Endothelial cell of umbilical vein (primary cell): ENCODE measurements around the gene MLC1. TPM values are rescaled to one million over a fixed set of nuclear protein-coding genes. Genes with fewer than 3 reads are reported as not detected.

Experiments
- BruUV-seq: library from RNA; stranded (reverse); fragments of 400-500 nt; replicated peaks from 2 replicates; lab custom pipeline; 2021; lab: Mats Ljungman, UMichigan
- CTCF ChIA-PET: fragments of 300-600, 350-600 bp; sonication (Branson Sonifier 250); formaldehyde crosslinking; loops from one replicate; lab custom pipeline; 2021; ENCODE audit warnings: antibody characterized with exemption, inconsistent platforms; lab: Charles Lee
- POLR2A ChIA-PET: fragments of 300-600, 350-600 bp; sonication (Branson Sonifier 250); formaldehyde crosslinking; loops from one replicate; lab custom pipeline; 2021; ENCODE audit warnings: antibody characterized with exemption, inconsistent platforms; lab: Charles Lee
- DNase-seq: peaks from one replicate; pipeline ENCODE4 v3.0.0-alpha.2; 2011; ENCODE audit warnings: low read depth, low spot score
- FAIRE-seq: peaks from 2 replicates; lab custom pipeline; 2011; peaks lifted over from hg19 to GRCh38; lab: Jason Lieb, UNC
- H2AFZ ChIP-seq: 2 replicates; pipeline ENCODE4 v1.6.0; 2012; ENCODE audit warnings: low read depth, low read length, control low read depth, inconsistent platforms
- H3K27ac ChIP-seq: 2 replicates; pipeline ENCODE4 v1.5.1; 2011; ENCODE audit warnings: low read depth, mild to moderate bottlenecking, control low read depth, low read length, moderate library complexity; ENCODE audit not compliant: insufficient read depth
- H3K27me3 ChIP-seq, 2 experiments: 2 replicates each; pipeline versions ENCODE4 v1.6.0 to v1.6.1; 2011; ENCODE audit warnings: low read length in 2 of 2, mixed read lengths in 1 of 2; ENCODE audit not compliant: control insufficient read depth in 2 of 2, insufficient read depth in 2 of 2
- H3K36me3 ChIP-seq, 2 experiments: 2 replicates in 1 of 2; 3 replicates in 1 of 2; pipeline ENCODE4 v1.5.1; 2011; ENCODE audit warnings: low read length in 2 of 2, mild to moderate bottlenecking in 1 of 2, moderate library complexity in 1 of 2; ENCODE audit not compliant: control insufficient read depth in 2 of 2, insufficient read depth in 2 of 2; ENCODE audit errors: extremely low read depth in 1 of 2
- H3K4me1 ChIP-seq: 3 replicates; pipeline ENCODE4 v1.5.1; 2011; ENCODE audit warnings: mild to moderate bottlenecking, low read length; ENCODE audit not compliant: control insufficient read depth, insufficient read depth; ENCODE audit errors: extremely low read depth
- H3K4me2 ChIP-seq: 2 replicates; pipeline ENCODE4 v1.6.1; 2011; ENCODE audit warnings: low read length, control low read depth, mixed read lengths; ENCODE audit not compliant: insufficient read depth
- H3K4me3 ChIP-seq, 3 experiments: fragments of 200-600 bp in 1 of 3; sonication (generic), shearing (Covaris generic) in 1 of 3; replicated peaks in 1 of 3; 2 replicates each; pipeline ENCODE4 v1.5.1; 2011 to 2016; ENCODE audit warnings: control low read depth in 3 of 3, low read length in 3 of 3, mild to moderate bottlenecking in 2 of 3, inconsistent platforms in 1 of 3, low read depth in 1 of 3, moderate library complexity in 1 of 3; ENCODE audit not compliant: insufficient read depth in 1 of 3
- H3K79me2 ChIP-seq: 2 replicates; pipeline ENCODE4 v1.6.0; 2012; ENCODE audit warnings: low read length, inconsistent platforms; ENCODE audit not compliant: control insufficient read depth, insufficient read depth
- H3K9ac ChIP-seq: replicated peaks from 2 replicates; pipeline ENCODE3; 2011; ENCODE audit warnings: low read length, control low read depth; ENCODE audit not compliant: insufficient read depth; ENCODE audit errors: extremely low read depth
- H3K9me1 ChIP-seq: replicated peaks from 3 replicates; pipeline ENCODE4 v1.6.0; 2011; ENCODE audit warnings: mild to moderate bottlenecking, low read length; ENCODE audit not compliant: control insufficient read depth, insufficient read depth; ENCODE audit errors: extremely low read depth
- H3K9me3 ChIP-seq: replicated peaks from 2 replicates; pipeline ENCODE4 v1.5.1; 2012; ENCODE audit warnings: low read length, inconsistent platforms; ENCODE audit not compliant: control insufficient read depth, insufficient read depth
- H4K20me1 ChIP-seq: replicated peaks from 2 replicates; pipeline ENCODE3; 2011; ENCODE audit warnings: mild to moderate bottlenecking, low read length; ENCODE audit not compliant: control insufficient read depth, insufficient read depth; ENCODE audit errors: extremely low read depth
- CTCF ChIP-seq, 2 donors: IDR thresholded peaks; 1 replicate in 1 of 2; 2 replicates in 1 of 2; pipeline ENCODE4 v1.5.1; 2011; ENCODE audit warnings: low read length in 2 of 2, mild to moderate bottlenecking in 2 of 2, moderate library complexity in 2 of 2, control low read depth in 1 of 2, inconsistent platforms in 1 of 2, low read depth in 1 of 2; ENCODE audit not compliant: insufficient read depth in 1 of 2; ENCODE audit errors: extremely low read depth in 1 of 2
- EZH2 ChIP-seq: IDR thresholded peaks from 2 replicates; pipeline ENCODE4 v1.6.1; 2012; ENCODE audit warnings: borderline replicate concordance, low read depth, mild to moderate bottlenecking, moderate library complexity, low read length, inconsistent platforms; ENCODE audit not compliant: severe bottlenecking
- FOS ChIP-seq: IDR thresholded peaks from 2 replicates; pipeline ENCODE4 v1.6.1; 2011; ENCODE audit warnings: mild to moderate bottlenecking, low read length, moderate library complexity, borderline replicate concordance; ENCODE audit not compliant: insufficient read depth
- GATA2 ChIP-seq: IDR thresholded peaks from 2 replicates; pipeline ENCODE4 v1.7.0; 2011; ENCODE audit warnings: low read depth, mild to moderate bottlenecking, moderate library complexity, mixed read lengths, low read length; ENCODE audit not compliant: insufficient read length, insufficient read depth
- JUN ChIP-seq: IDR thresholded peaks from 2 replicates; pipeline ENCODE4 v1.6.1; 2011; ENCODE audit warnings: borderline replicate concordance, low read depth; ENCODE audit not compliant: insufficient read length, insufficient read depth
- dilution Hi-C: fragments of 300-500 bp; cut with MboI; formaldehyde crosslinking; loops from one replicate; pipeline ENCODE4 v1.15.0; 2019; ENCODE audit warnings: low sequenced_read_pairs; ENCODE audit not compliant: extremely low pct_ligation_motif_present
- intact Hi-C: fragments of 100-400 bp; cut with micrococcal nuclease; formaldehyde crosslinking; loops from one replicate; pipeline ENCODE4 v1.10.0; 2022
- polyA plus RNA-seq, 4 experiments: library from polyadenylated mRNA; depleted of rRNA in 3 of 4; stranded (reverse) in 3 of 4; unstranded in 1 of 4; fragments of >200 nt; gene quantifications; 2 replicates each; pipeline versions ENCODE4 v1.2.1 to v1.2.3, GENCODE V29; 2011 to 2012; ENCODE audit warnings: missing spikeins in 1 of 4
- total RNA-seq: library from RNA; stranded (reverse); gene quantifications from 2 replicates; pipeline ENCODE4 v1.2.3, GENCODE V29; 2021
- TF ChIP-seq, protein P1 (sequence below): IDR thresholded peaks from 2 replicates; pipeline ENCODE4 v1.6.1; 2011; ENCODE audit not compliant: insufficient read depth, insufficient read length

Gene MLC1
- total and polyA plus RNA-seq, 2 donors (not counting 3 experiments of a cell fraction or from before 2014, with no cell fraction given) = not detected

DNA sequence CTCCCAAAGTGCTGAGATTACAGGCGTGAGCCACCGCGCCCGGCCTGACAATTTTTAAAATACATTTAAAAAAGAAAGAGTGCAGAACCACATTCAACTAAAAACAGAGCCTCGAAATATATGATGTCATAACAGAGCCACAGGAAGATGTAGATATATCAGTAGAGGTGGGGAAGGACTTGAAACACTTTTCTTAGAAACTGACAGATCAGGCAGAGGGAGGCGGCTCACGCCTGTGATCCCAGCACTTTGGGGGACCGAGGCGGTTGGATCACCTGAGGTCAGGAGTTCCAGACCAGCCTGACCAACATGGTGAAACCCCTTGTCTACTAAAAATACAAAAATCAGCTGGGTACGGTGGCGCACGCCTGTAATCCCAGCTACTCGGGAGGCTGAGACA, 7.0 kb downstream of the MLC1 start:
- CTCF ChIA-PET = interaction anchor here (0.6 to 1.4 kb wide), 2 partner anchors 28 kb away, joined by 3 read pairs; no protein-coding TSS in a partner anchor
- Histone ChIP-seq H3K9ac (no peak overlapping the region), H2AFZ (no peak overlapping the region), H3K9me1 (no peaks in the 10 kb centered on the region), H3K79me2 (no peaks in the 10 kb centered on the region), H3K9me3 (no peaks in the 10 kb centered on the region), H3K4me1 (no peaks in the 10 kb centered on the region), H4K20me1 (no peaks in the 10 kb centered on the region), H3K4me2 (no peak overlapping the region), H3K36me3 (no peaks in the 10 kb centered on the region), H3K27me3 (no peaks in the 10 kb centered on the region), H3K4me3 (no peak overlapping the region), H3K27ac (no peak overlapping the region)
- POLR2A ChIA-PET = no interaction called here
- dilution Hi-C loops (no loop called here), intact Hi-C loops (no loop called here)
- DNase-seq = no peak
- TF ChIP-seq FOS = no peak
- TF ChIP-seq, protein P1, sequence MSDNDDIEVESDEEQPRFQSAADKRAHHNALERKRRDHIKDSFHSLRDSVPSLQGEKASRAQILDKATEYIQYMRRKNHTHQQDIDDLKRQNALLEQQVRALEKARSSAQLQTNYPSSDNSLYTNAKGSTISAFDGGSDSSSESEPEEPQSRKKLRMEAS = no peak
- no peak for FAIRE-seq
- no TSS peak for BruUV-seq

DNA sequence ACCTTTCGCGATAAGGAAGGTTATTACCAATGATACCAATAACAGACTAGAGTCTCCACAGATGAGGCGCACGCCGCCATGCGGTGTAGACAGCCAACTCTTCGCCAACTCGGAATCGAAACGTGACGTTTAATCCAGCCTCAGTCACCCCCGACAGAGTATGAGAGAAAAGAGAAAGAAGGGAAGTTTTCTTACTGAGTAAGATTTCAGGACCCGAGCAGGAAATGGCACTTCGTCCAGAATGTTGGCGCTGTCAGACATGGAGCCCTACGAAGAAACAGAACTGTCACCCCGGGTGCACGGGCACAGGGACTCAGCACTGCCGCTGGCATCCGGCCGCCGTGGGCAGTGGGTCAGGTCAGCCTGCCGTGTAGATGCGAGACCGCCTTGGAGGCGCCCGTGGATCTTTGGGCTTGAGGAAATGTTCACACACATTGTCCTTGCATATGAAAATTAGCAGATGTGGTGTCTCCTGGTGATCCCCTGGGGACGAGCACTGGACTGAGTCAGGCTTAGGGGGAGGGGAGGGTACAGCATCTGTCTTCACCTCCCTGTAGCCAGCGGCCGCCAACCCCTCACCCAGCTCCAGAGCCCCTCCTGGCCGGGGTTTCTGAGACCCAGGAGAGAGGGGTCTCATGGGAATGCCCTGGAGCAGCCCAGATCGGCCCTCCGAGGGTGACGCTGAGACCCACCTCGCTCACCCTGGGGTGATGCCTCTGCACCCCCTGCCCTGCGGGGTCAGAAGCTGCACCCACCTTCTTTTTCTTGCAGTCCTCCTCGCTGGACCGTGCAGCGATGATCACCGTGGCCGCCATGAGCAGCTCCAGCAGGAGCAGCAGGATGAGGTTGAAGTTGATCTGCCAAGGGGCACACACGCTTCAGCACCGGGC, 8.3 kb downstream of the MLC1 start:
- Histone ChIP-seq H3K79me2 (no peaks in the 10 kb centered on the region), H2AFZ (no peak overlapping the region), H3K4me1 (no peaks in the 10 kb centered on the region), H3K27ac (no peak overlapping the region), H3K4me3 (no peak overlapping the region), H3K4me2 (no peak overlapping the region), H3K9me3 (no peaks in the 10 kb centered on the region), H3K27me3 (no peaks in the 10 kb centered on the region), H3K36me3 (no peaks in the 10 kb centered on the region), H3K9ac (no peak overlapping the region), H3K9me1 (no peaks in the 10 kb centered on the region), H4K20me1 (no peaks in the 10 kb centered on the region)
- FAIRE-seq = no peak
- intact Hi-C loops = no loop called here
- TF ChIP-seq EZH2 = no peak
- TF ChIP-seq JUN = no peak
- no peak for TF ChIP-seq FOS
- no peak for TF ChIP-seq GATA2
- TF ChIP-seq, protein P1 = no peak
- no peak for TF ChIP-seq CTCF (IDR thresholded peaks at IDR 0.05; ENCODE audit: extremely low read depth in 1 of 2, insufficient read depth in 1 of 2, low read depth in 1 of 2, low read length in 2 of 2)
- no TSS peak for BruUV-seq
- POLR2A ChIA-PET = no interaction called here
- dilution Hi-C loops = no loop called here
- DNase-seq = no peak
- CTCF ChIA-PET = no interaction called here
